ENCODE measurements around the gene CNN3. TPM values are rescaled to one million over a fixed set of nuclear protein-coding genes. Genes with fewer than 3 reads are reported as not detected.

Gene CNN3
- polyA plus RNA-seq, 1 of the 3 experiments (the other 2 are of a cell fraction): 204 TPM

DNA sequence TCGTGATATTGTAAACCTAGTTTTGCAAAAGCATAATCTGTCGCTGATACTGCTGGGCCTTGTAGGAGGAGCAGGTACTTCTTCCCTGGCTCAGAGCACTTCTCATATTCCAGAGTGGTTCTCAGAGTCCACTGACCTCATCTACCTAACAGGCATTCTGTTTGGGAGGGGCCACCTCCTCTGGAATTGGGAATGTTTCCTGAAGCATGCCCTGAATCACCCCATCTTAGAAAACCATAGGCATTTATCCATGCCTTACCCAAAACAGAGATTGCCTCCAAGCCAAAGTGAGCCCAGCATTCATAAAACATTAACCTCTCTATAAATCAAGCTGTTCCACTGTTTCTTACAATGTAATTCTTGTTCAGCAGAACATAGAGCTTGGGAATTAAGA, 71.6 kb downstream of the CNN3 start:
- Histone ChIP-seq H3K79me2 (ENCODE audit: insufficient read depth) (no peaks in the 10 kb centered on the region), H3K36me3 (replicated peaks in 1 of 2; ENCODE audit: control insufficient read depth in 1 of 2, insufficient read depth in 2 of 2, low read length in 1 of 2) (no peaks in the 10 kb centered on the region), H3K4me3 (ENCODE audit: low read depth in 2 of 2, low read length in 1 of 2) (peak overlapping the region in 1 of 2 experiments; percentile 60; a peak in 2 of 4 replicates), H2AFZ (ENCODE audit: low read depth) (no peak overlapping the region), H3F3A (replicated peaks; ENCODE audit: insufficient read depth) (peaks cover 17% of the 10 kb centered on the region), H3K27me3 (ENCODE audit: insufficient read depth) (no peaks in the 10 kb centered on the region), H4K20me1 (ENCODE audit: insufficient read depth) (no peaks in the 10 kb centered on the region), H3K9ac (no peak overlapping the region), H3K4me2 (peak overlapping the region; percentile 77), H3K27ac (ENCODE audit: low read depth in 2 of 2, low read length in 1 of 2) (peak overlapping the region; percentile 78 to 93), H3K9me3 (no peaks in the 10 kb centered on the region), H3K9me2 (no peaks in the 10 kb centered on the region), H3K4me1 (ENCODE audit: control insufficient read depth in 1 of 2, insufficient read depth in 2 of 2, low read depth in 1 of 2, low read length in 1 of 2) (peaks cover 11 to 17% of the 10 kb centered on the region in 2 experiments; a peak in 3 of 4 replicates)
- no peak for DNase-seq
- TF ChIP-seq FOSL2 (IDR thresholded peaks at IDR 0.05; ENCODE audit: borderline replicate concordance, low read depth) (peak; percentile 11; the same call in 1 of the 2 replicates), NRF1 (IDR thresholded peaks at IDR 0.05; ENCODE audit: low read depth, low read length) (no peak), ELF1 (IDR thresholded peaks at IDR 0.05) (no peak), EP300 (IDR thresholded peaks at IDR 0.05; ENCODE audit: borderline replicate concordance in 1 of 2, low read depth in 1 of 2, low read length in 1 of 2) (no peak), SIN3A (IDR thresholded peaks at IDR 0.05; ENCODE audit: borderline replicate concordance, low read depth, low read length) (no peak), RCOR1 (IDR thresholded peaks at IDR 0.05; ENCODE audit: low read length) (no peak), POLR2AphosphoS5 (IDR thresholded peaks at IDR 0.05; ENCODE audit: low read depth, low read length) (peak; percentile 11; the same call in 1 of the 2 replicates)
- TF ChIP-seq, protein P1, sequence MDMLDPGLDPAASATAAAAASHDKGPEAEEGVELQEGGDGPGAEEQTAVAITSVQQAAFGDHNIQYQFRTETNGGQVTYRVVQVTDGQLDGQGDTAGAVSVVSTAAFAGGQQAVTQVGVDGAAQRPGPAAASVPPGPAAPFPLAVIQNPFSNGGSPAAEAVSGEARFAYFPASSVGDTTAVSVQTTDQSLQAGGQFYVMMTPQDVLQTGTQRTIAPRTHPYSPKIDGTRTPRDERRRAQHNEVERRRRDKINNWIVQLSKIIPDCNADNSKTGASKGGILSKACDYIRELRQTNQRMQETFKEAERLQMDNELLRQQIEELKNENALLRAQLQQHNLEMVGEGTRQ (IDR thresholded peaks at IDR 0.05; ENCODE audit: borderline replicate concordance, low read depth, low read length): no peak
- TF ChIP-seq, protein P2, sequence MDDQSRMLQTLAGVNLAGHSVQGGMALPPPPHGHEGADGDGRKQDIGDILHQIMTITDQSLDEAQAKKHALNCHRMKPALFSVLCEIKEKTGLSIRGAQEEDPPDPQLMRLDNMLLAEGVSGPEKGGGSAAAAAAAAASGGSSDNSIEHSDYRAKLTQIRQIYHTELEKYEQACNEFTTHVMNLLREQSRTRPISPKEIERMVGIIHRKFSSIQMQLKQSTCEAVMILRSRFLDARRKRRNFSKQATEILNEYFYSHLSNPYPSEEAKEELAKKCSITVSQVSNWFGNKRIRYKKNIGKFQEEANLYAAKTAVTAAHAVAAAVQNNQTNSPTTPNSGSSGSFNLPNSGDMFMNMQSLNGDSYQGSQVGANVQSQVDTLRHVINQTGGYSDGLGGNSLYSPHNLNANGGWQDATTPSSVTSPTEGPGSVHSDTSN (IDR thresholded peaks at IDR 0.05): peak; percentile 70
- ChIA-PET POLR2A (interaction anchor here (1.0 to 2.2 kb wide), 4 partner anchors 69 to 379 kb away, joined by 3 to 7 read pairs (median 4); partner anchors contain the start of genes CNN3 and RWDD3), CTCF (interaction anchor here (0.7 to 15.1 kb wide), 26 partner anchors 9 to 460 kb away, joined by 3 to 186 read pairs (median 8); partner anchors contain the start of gene SLC44A3)
- 38% methylated on average over 2 of the region's 2 CpGs for WGBS (ENCODE audit: low lambda C conversion rate)

DNA sequence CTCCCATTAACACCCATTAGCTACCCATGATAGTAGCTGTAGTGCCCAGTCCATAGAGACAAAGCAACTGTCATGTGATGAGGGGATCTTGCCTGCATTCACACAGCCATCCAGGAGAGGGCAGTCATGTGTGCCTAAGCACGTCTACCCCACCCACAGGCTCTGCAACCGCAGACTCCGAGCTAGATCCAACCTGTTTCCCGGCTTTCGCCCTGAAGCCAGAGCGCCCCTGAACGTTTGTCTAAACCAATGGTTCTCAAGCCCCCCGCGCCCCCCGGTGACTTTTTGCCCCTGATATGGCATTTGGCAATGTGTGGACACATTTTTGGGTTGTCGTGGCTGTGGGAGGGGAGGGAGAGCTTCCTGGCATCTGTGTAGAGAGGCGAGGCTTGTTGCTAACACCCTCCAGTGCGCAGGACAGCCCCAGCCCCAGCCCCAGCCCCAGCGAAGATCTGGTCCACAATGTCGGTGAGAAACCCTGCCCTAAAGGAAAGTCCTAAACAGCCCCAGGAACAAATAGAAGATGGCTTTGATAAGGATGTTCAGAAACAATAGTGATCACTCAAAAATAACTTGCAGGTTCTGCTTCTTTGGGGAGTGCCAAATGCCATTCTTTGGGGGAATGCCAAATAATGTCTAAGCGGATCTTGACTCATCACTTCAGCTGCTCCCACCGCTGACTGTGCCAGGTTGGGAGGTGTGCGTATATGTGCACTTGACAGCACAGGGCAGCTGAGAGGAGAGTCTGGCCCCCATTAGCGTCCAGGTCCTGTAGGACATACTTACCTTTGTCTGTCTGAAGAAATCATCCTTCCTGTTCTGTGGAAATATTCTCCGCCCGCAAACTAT, 72.2 kb downstream of the CNN3 start:
- Histone ChIP-seq H3K27me3 (ENCODE audit: insufficient read depth) (no peaks in the 10 kb centered on the region), H3K4me3 (ENCODE audit: low read depth in 2 of 2, low read length in 1 of 2) (peak overlapping the region; percentile 49 to 60), H3K36me3 (replicated peaks in 1 of 2; ENCODE audit: control insufficient read depth in 1 of 2, insufficient read depth in 2 of 2, low read length in 1 of 2) (no peaks in the 10 kb centered on the region), H3K27ac (ENCODE audit: low read depth in 2 of 2, low read length in 1 of 2) (peak overlapping the region; percentile 78 to 93), H3F3A (replicated peaks; ENCODE audit: insufficient read depth) (peaks cover 17% of the 10 kb centered on the region), H3K9me2 (no peaks in the 10 kb centered on the region), H3K4me1 (ENCODE audit: control insufficient read depth in 1 of 2, insufficient read depth in 2 of 2, low read depth in 1 of 2, low read length in 1 of 2) (peaks cover 11 to 17% of the 10 kb centered on the region in 2 experiments; a peak in 3 of 4 replicates), H4K20me1 (ENCODE audit: insufficient read depth) (no peaks in the 10 kb centered on the region), H2AFZ (ENCODE audit: low read depth) (peak overlapping the region; percentile 54; the same call in 1 of the 2 replicates), H3K4me2 (peak overlapping the region; percentile 77), H3K9ac (peak overlapping the region; percentile 74), H3K79me2 (ENCODE audit: insufficient read depth) (no peaks in the 10 kb centered on the region), H3K9me3 (no peaks in the 10 kb centered on the region)
- POLR2A ChIA-PET: interaction anchor here (1.0 to 2.2 kb wide), 5 partner anchors 70 to 379 kb away, joined by 3 to 12 read pairs (median 5); partner anchors contain the start of genes CNN3 and RWDD3
- DNase-seq: peak; percentile 89
- WGBS (ENCODE audit: low lambda C conversion rate): 8% methylated on average over 16 of the region's 21 CpGs
- CTCF ChIA-PET: interaction anchor here (0.6 to 15.1 kb wide), 78 partner anchors 10 to 459 kb away, joined by 3 to 186 read pairs (median 5); partner anchors contain the start of genes CNN3, RWDD3, SLC44A3 and TLCD4
- TF ChIP-seq, protein P3, sequence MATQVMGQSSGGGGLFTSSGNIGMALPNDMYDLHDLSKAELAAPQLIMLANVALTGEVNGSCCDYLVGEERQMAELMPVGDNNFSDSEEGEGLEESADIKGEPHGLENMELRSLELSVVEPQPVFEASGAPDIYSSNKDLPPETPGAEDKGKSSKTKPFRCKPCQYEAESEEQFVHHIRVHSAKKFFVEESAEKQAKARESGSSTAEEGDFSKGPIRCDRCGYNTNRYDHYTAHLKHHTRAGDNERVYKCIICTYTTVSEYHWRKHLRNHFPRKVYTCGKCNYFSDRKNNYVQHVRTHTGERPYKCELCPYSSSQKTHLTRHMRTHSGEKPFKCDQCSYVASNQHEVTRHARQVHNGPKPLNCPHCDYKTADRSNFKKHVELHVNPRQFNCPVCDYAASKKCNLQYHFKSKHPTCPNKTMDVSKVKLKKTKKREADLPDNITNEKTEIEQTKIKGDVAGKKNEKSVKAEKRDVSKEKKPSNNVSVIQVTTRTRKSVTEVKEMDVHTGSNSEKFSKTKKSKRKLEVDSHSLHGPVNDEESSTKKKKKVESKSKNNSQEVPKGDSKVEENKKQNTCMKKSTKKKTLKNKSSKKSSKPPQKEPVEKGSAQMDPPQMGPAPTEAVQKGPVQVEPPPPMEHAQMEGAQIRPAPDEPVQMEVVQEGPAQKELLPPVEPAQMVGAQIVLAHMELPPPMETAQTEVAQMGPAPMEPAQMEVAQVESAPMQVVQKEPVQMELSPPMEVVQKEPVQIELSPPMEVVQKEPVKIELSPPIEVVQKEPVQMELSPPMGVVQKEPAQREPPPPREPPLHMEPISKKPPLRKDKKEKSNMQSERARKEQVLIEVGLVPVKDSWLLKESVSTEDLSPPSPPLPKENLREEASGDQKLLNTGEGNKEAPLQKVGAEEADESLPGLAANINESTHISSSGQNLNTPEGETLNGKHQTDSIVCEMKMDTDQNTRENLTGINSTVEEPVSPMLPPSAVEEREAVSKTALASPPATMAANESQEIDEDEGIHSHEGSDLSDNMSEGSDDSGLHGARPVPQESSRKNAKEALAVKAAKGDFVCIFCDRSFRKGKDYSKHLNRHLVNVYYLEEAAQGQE (IDR thresholded peaks at IDR 0.05; ENCODE audit: low read depth, low read length): 0 out of 2 replicates have a peak, but pooled peaks have one; percentile 3
- TF ChIP-seq, protein P4, sequence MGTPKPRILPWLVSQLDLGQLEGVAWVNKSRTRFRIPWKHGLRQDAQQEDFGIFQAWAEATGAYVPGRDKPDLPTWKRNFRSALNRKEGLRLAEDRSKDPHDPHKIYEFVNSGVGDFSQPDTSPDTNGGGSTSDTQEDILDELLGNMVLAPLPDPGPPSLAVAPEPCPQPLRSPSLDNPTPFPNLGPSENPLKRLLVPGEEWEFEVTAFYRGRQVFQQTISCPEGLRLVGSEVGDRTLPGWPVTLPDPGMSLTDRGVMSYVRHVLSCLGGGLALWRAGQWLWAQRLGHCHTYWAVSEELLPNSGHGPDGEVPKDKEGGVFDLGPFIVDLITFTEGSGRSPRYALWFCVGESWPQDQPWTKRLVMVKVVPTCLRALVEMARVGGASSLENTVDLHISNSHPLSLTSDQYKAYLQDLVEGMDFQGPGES (IDR thresholded peaks at IDR 0.05; ENCODE audit: low read depth, low read length): no peak
- no peak for TF ChIP-seq EZH2phosphoT487 (IDR thresholded peaks at IDR 0.05; ENCODE audit: borderline replicate concordance, low read depth)
- TF ChIP-seq RCOR1 (IDR thresholded peaks at IDR 0.05; ENCODE audit: low read length): no peak
- TF ChIP-seq ELF1 (IDR thresholded peaks at IDR 0.05): no peak
- no peak for TF ChIP-seq GABPA (IDR thresholded peaks at IDR 0.05; ENCODE audit: low read depth)
- 0 out of 2 replicates have a peak, but pooled peaks have one; percentile 15 for TF ChIP-seq FOXM1 (IDR thresholded peaks at IDR 0.05; ENCODE audit: low read depth)
- peak; percentile 98 for TF ChIP-seq NFIC (IDR thresholded peaks at IDR 0.05; ENCODE audit: borderline replicate concordance)
- peak; percentile 51; the same call in 1 of the 2 replicates for TF ChIP-seq MEF2A (IDR thresholded peaks at IDR 0.05; ENCODE audit: borderline replicate concordance, low read depth)
- TF ChIP-seq TEAD4 (IDR thresholded peaks at IDR 0.05; ENCODE audit: borderline replicate concordance, insufficient read depth): peak; percentile 52; the same call in 1 of the 2 replicates
- no peak for TF ChIP-seq TAF1 (IDR thresholded peaks at IDR 0.05; ENCODE audit: borderline replicate concordance, low read depth, low read length)
